Kidney (tissue), 14 donors: ENCODE measurements around the gene C2CD3. TPM values are rescaled to one million over a fixed set of nuclear protein-coding genes. Genes with fewer than 3 reads are reported as not detected.

Source experiments
- DNase-seq, 5 donors: peaks; one replicate each; pipeline ENCODE4 v3.0.0-alpha.2; 2013 to 2020
- FAIRE-seq: peaks from 2 replicates; lab custom pipeline; 2012; peaks lifted over from hg19 to GRCh38; lab: Jason Lieb, UNC
- H3K27ac ChIP-seq, 2 donors: one replicate each; pipeline ENCODE4 v1.7.0; 2013; ENCODE audit warnings: low read depth in 2 of 2, low read length in 2 of 2, inconsistent platforms in 1 of 2
- H3K27me3 ChIP-seq: one replicate; pipeline ENCODE4 v1.7.1; 2013; ENCODE audit warnings: low read length, inconsistent platforms; ENCODE audit not compliant: control insufficient read depth, insufficient read depth
- H3K36me3 ChIP-seq, 3 donors: one replicate each; pipeline versions ENCODE4 v1.7.0 to v1.7.1; 2013; ENCODE audit warnings: low read length in 3 of 3, control low read depth in 1 of 3, inconsistent platforms in 1 of 3; ENCODE audit not compliant: insufficient read depth in 3 of 3, control insufficient read depth in 2 of 3
- H3K4me1 ChIP-seq, 3 donors: one replicate each; pipeline versions ENCODE4 v1.7.0 to v1.7.1; 2013; ENCODE audit warnings: low read length in 3 of 3, inconsistent platforms in 1 of 3, low read depth in 1 of 3; ENCODE audit not compliant: control insufficient read depth in 2 of 3, insufficient read depth in 2 of 3
- H3K4me3 ChIP-seq, 3 donors: one replicate each; pipeline versions ENCODE4 v1.7.0 to v1.8.1; 2013; ENCODE audit warnings: low read length in 3 of 3, control low read depth in 1 of 3, inconsistent platforms in 1 of 3
- H3K9ac ChIP-seq, 3 donors: one replicate each; pipeline versions ENCODE4 v1.7.0 to v1.7.1; 2013; ENCODE audit warnings: low read length in 3 of 3, control low read depth in 1 of 3, inconsistent platforms in 1 of 3
- H3K9me3 ChIP-seq, 3 donors: one replicate each; pipeline versions ENCODE4 v1.7.0 to v1.7.1; 2013; ENCODE audit warnings: low read length in 3 of 3, control low read depth in 1 of 3, inconsistent platforms in 1 of 3; ENCODE audit not compliant: control insufficient read depth in 2 of 3, insufficient read depth in 1 of 3
- intact Hi-C: fragments of 100-400 bp; cut with DNase I; formaldehyde crosslinking; loops from one replicate; pipeline ENCODE4 v1.11.1; 2022
- polyA plus RNA-seq: library from polyadenylated mRNA; stranded (reverse); fragments of 350-450 nt; fragmentation: Illumina TruSeq; extraction: RNeasy Lipid Tissue Mini Kit (QIAGEN cat#74804); gene quantifications from one replicate; pipeline ENCODE4 v1.2.3, GENCODE V29; 2014; ENCODE audit warnings: low read depth, low replicate concordance; ENCODE audit not compliant: insufficient read depth
- total RNA-seq: library from RNA; stranded (reverse); fragmentation: NEBNext Ultra II Directional; extraction: Animal tissue kit (Norgen Biotek cat#: 25700); gene quantifications from one replicate; pipeline ENCODE4 v1.2.1, GENCODE V29; 2021
- TF ChIP-seq, protein P1 (sequence below): IDR thresholded peaks from 3 replicates; pipeline ENCODE4 v1.5.1; 2012; ENCODE audit warnings: mild to moderate bottlenecking, moderate library complexity, borderline replicate concordance; ENCODE audit not compliant: insufficient read depth; ENCODE audit errors: extremely low read depth
- donor health status: control.
- donor health status: control.
- donor health status: control.
- donor health status: control.
- donor health status: control.
- donor health status: DM: yes; HTN: yes; CAD: no.
- donor health status: Normal renal cell carcinoma (clear cell type).

The C2CD3 gene
- total and polyA plus RNA-seq, 2 donors from 2014 or later, result 5.6 to 28.7 TPM

GRCh38 chr11:73965764-73966121 is 205.1 kb downstream of the C2CD3 start:
- H3K36me3 ChIP-seq, result no peaks in the 10 kb centered on the region
- intact Hi-C loops, result no loop called here
- no peak overlapping the region for H3K27ac ChIP-seq
- H3K9ac ChIP-seq, result no peak overlapping the region
- H3K4me1 ChIP-seq, result peaks cover 0 to 2% (median 0%) of the 10 kb centered on the region in 3 donors
- no peaks in the 10 kb centered on the region for H3K9me3 ChIP-seq
- DNase-seq (no peak), FAIRE-seq (no peak)
- H3K27me3 ChIP-seq, result no peaks in the 10 kb centered on the region
- TF ChIP-seq, protein P1, sequence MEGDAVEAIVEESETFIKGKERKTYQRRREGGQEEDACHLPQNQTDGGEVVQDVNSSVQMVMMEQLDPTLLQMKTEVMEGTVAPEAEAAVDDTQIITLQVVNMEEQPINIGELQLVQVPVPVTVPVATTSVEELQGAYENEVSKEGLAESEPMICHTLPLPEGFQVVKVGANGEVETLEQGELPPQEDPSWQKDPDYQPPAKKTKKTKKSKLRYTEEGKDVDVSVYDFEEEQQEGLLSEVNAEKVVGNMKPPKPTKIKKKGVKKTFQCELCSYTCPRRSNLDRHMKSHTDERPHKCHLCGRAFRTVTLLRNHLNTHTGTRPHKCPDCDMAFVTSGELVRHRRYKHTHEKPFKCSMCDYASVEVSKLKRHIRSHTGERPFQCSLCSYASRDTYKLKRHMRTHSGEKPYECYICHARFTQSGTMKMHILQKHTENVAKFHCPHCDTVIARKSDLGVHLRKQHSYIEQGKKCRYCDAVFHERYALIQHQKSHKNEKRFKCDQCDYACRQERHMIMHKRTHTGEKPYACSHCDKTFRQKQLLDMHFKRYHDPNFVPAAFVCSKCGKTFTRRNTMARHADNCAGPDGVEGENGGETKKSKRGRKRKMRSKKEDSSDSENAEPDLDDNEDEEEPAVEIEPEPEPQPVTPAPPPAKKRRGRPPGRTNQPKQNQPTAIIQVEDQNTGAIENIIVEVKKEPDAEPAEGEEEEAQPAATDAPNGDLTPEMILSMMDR, result no peak
- no peak overlapping the region for H3K4me3 ChIP-seq

- intact Hi-C loops, result no loop called here
- Histone ChIP-seq H3K9ac (no peak overlapping the region), H3K27me3 (no peaks in the 10 kb centered on the region), H3K36me3 (no peaks in the 10 kb centered on the region), H3K4me3 (no peak overlapping the region), H3K27ac (no peak overlapping the region), H3K9me3 (no peaks in the 10 kb centered on the region), H3K4me1 (peaks cover 0 to 2% (median 0%) of the 10 kb centered on the region in 3 donors)
- TF ChIP-seq, protein P1, result no peak
- FAIRE-seq (no peak), DNase-seq (no peak)
Observed at GRCh38 chr11:73965076-73965763, 205.6 kb downstream of the C2CD3 start.

- intact Hi-C loops, result no loop called here
- Histone ChIP-seq H3K9ac (no peak overlapping the region), H3K4me1 (peaks cover 0 to 2% (median 0%) of the 10 kb centered on the region in 3 donors), H3K27ac (no peak overlapping the region), H3K4me3 (no peak overlapping the region), H3K9me3 (no peaks in the 10 kb centered on the region), H3K36me3 (no peaks in the 10 kb centered on the region), H3K27me3 (no peaks in the 10 kb centered on the region)
- TF ChIP-seq, protein P1, result no peak
- DNase-seq, result peak in 1 of 5 donors; percentile 8
- FAIRE-seq, result no peak
Observed at GRCh38 chr11:73963861-73964260, 206.9 kb downstream of the C2CD3 start.

Other genes starting within 250 kb of the C2CD3 start
- gene DNAJB13, start 220.0 kb downstream of the C2CD3 start, total RNA-seq, result 4.3 TPM
- 1.5 TPM for gene DNAJB13, start 220.0 kb downstream of the C2CD3 start, polyA plus RNA-seq
- gene UCP2, start 188.2 kb downstream of the C2CD3 start, total RNA-seq, result 104 TPM
- gene UCP2, start 188.2 kb downstream of the C2CD3 start, polyA plus RNA-seq, result 36.4 TPM
- gene UCP3, start 161.9 kb downstream of the C2CD3 start, total RNA-seq, result 4.0 TPM
- gene UCP3, start 161.9 kb downstream of the C2CD3 start, polyA plus RNA-seq, result 0.28 TPM
- gene PPME1, start 287 bp upstream of the C2CD3 start, total RNA-seq, result 34.1 TPM
- gene PPME1, start 287 bp upstream of the C2CD3 start, polyA plus RNA-seq, result 40.8 TPM
- gene P4HA3, start 140.6 kb upstream of the C2CD3 start, total RNA-seq, result 1.2 TPM
- 0.39 TPM for gene P4HA3, start 140.6 kb upstream of the C2CD3 start, polyA plus RNA-seq
- 11.5 TPM for gene PGM2L1, start 227.4 kb upstream of the C2CD3 start, total RNA-seq
- 1.0 TPM for gene PGM2L1, start 227.4 kb upstream of the C2CD3 start, polyA plus RNA-seq